Thoracic aorta (tissue), 2 donors: Measurements from ENCODE around the gene PUSL1. TPM values are rescaled to one million over a fixed set of nuclear protein-coding genes. Genes with fewer than 3 reads are reported as not detected.

Experiments used
- ATAC-seq: fragments of 150-250 bp; one replicate; pipeline ENCODE4 v1.8.0; 2017; ENCODE audit warnings: low read depth; ENCODE audit not compliant: insufficient number of reproducible peaks, low FRiP score
- DNase-seq: peaks from one replicate; pipeline ENCODE4 v3.0.0-alpha.2; 2020; ENCODE audit warnings: low spot score
- H3K27ac ChIP-seq, 2 donors: fragments of 200-600 bp; sonication (generic); 1 replicate in 1 of 2; 2 replicates in 1 of 2; pipeline ENCODE4 v1.5.1; 2016; ENCODE audit warnings: mild to moderate bottlenecking in 2 of 2, moderate library complexity in 2 of 2
- H3K27me3 ChIP-seq: fragments of 200-600 bp; sonication (generic); replicated peaks from 2 replicates; pipeline ENCODE4 v1.6.0; 2016; ENCODE audit warnings: mild to moderate bottlenecking; ENCODE audit not compliant: insufficient read depth
- H3K36me3 ChIP-seq: fragments of 200-600 bp; sonication (generic); one replicate; pipeline ENCODE4 v1.5.1; 2016
- H3K4me1 ChIP-seq, 2 donors: fragments of 200-600 bp; sonication (generic); 1 replicate in 1 of 2; 2 replicates in 1 of 2; pipeline versions ENCODE4 v1.5.1 to v1.6.0; 2016; ENCODE audit warnings: low read depth in 2 of 2, mild to moderate bottlenecking in 1 of 2; ENCODE audit not compliant: control insufficient read depth in 1 of 2
- H3K4me3 ChIP-seq: fragments of 200-600 bp; sonication (generic); 2 replicates; pipeline ENCODE4 v1.5.1; 2016; ENCODE audit warnings: mild to moderate bottlenecking
- H3K9me3 ChIP-seq: fragments of 200-600 bp; sonication (generic); 2 replicates; pipeline ENCODE4 v1.5.1; 2016
- CTCF ChIP-seq: fragments of 200-600 bp; sonication (generic); IDR thresholded peaks from one replicate; pipeline ENCODE4 v1.5.1; 2019; ENCODE audit warnings: antibody characterized with exemption
- total RNA-seq, 2 donors: library from RNA; depleted of rRNA; stranded (reverse); fragments of >200 nt; gene quantifications; one replicate each; pipeline versions ENCODE4 v1.1.0 to v1.2.3, GENCODE V29; 2016

The PUSL1 gene
- total RNA-seq, 2 donors from 2014 or later = 22.1 to 22.6 TPM

GRCh38 chr1:1294250-1294890, 14.0 kb upstream of the PUSL1 start:
- H3K9me3 ChIP-seq = no peaks in the 10 kb centered on the region
- H3K36me3 ChIP-seq = no peaks in the 10 kb centered on the region
- no peak overlapping the region for H3K27ac ChIP-seq
- no peak for TF ChIP-seq CTCF
- ATAC-seq = no peak
- no peaks in the 10 kb centered on the region for H3K27me3 ChIP-seq
- H3K4me1 ChIP-seq = peaks cover 0 to 15% of the 10 kb centered on the region in 2 donors
- DNase-seq = no peak
- no peak overlapping the region for H3K4me3 ChIP-seq

- H3K36me3 ChIP-seq = no peaks in the 10 kb centered on the region
- ATAC-seq (no peak), DNase-seq (no peak)
- TF ChIP-seq CTCF = no peak
- H3K27ac ChIP-seq = no peak overlapping the region
- no peaks in the 10 kb centered on the region for H3K9me3 ChIP-seq
- H3K4me3 ChIP-seq = no peak overlapping the region
- peaks cover 0 to 14% of the 10 kb centered on the region in 2 donors for H3K4me1 ChIP-seq
- H3K27me3 ChIP-seq = no peaks in the 10 kb centered on the region
Observed at GRCh38 chr1:1295154-1295923, 13.1 kb upstream of the PUSL1 start.

GRCh38 chr1:1296070-1297061, 12.0 kb upstream of the PUSL1 start:
- DNase-seq (no peak), ATAC-seq (no peak)
- no peaks in the 10 kb centered on the region for H3K36me3 ChIP-seq

GRCh38 chr1:1297802-1298424, 10.5 kb upstream of the PUSL1 start:
- no peak for ATAC-seq
- Histone ChIP-seq H3K27ac (no peak overlapping the region), H3K4me3 (no peak overlapping the region), H3K36me3 (no peaks in the 10 kb centered on the region), H3K9me3 (no peaks in the 10 kb centered on the region), H3K4me1 (no peaks in the 10 kb centered on the region), H3K27me3 (no peaks in the 10 kb centered on the region)
- no peak for DNase-seq
- TF ChIP-seq CTCF = no peak

More at GRCh38 chr1:1296070-1297061, 12.0 kb upstream of the PUSL1 start:
- no peak overlapping the region for H3K27ac ChIP-seq
- TF ChIP-seq CTCF = no peak
- no peak overlapping the region for H3K4me3 ChIP-seq
- H3K27me3 ChIP-seq = no peaks in the 10 kb centered on the region
- H3K9me3 ChIP-seq = no peaks in the 10 kb centered on the region
- H3K4me1 ChIP-seq = peaks cover 0 to 4% of the 10 kb centered on the region in 2 donors
